ENCODE data around the gene MED1. TPM values are rescaled to one million over a fixed set of nuclear protein-coding genes. Genes with fewer than 3 reads are reported as not detected.
"Not testable (repeated sequence)": the region's sequence is repeated elsewhere in the genome, so short reads cannot be mapped to it uniquely, and the experiment has no call there.

MED1 gene
- polyA plus RNA-seq, 1 donor (not counting 4 experiments of a cell fraction or from before 2014, with no cell fraction given): 31.1 TPM

DNA sequence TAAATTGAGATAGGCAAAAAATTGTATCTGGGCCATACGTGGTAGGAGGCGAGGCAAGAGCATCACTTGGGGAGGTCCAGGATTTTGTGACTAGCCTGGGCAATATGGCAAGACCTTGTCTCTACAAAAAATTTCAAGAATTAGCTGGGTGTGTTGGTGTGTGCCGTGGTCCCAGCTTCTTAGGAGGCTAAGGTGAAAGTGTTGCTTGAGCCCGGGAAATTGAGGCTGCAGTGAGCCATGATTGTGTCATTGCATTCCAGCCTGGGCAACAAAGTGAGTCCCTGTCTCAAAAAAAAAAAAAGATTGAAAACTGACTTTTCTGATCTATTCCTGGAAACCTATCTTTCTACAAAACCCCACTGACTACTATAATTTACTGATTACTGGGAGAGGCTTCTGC is 36.9 kb upstream of the MED1 start:
- FAIRE-seq: no peak
- H3K79me2 ChIP-seq (ENCODE audit: control insufficient read depth, insufficient read depth, low read length): peaks cover 7% of the 10 kb centered on the region
- DNase-seq (ENCODE audit: low read depth, low spot score): no peak

GRCh38 chr17:39487490-39487889 is 36.4 kb upstream of the MED1 start:
- H3K4me3 ChIP-seq (ENCODE audit: control insufficient read depth in 2 of 3, extremely low read depth in 1 of 3, insufficient read depth in 2 of 3, low read depth in 1 of 3, low read length in 3 of 3); H3K27ac ChIP-seq (ENCODE audit: control insufficient read depth, insufficient read depth, low read length); H3K9ac ChIP-seq (ENCODE audit: control insufficient read depth, extremely low read depth, insufficient read depth, low read length); H3K4me2 ChIP-seq (ENCODE audit: control insufficient read depth, extremely low read depth, insufficient read depth, low read depth, low read length); dilution Hi-C loops (cut with MboI; ENCODE audit: extremely low pct_ligation_motif_present, low sequenced_read_pairs); H4K20me1 ChIP-seq (ENCODE audit: control insufficient read depth, extremely low read depth, insufficient read depth, low read length); H3K9me1 ChIP-seq (ENCODE audit: control insufficient read depth, extremely low read depth, insufficient read depth, low read length); FAIRE-seq; H3K27me3 ChIP-seq (ENCODE audit: control insufficient read depth, extremely low read depth, insufficient read depth, low read length); H3K36me3 ChIP-seq (ENCODE audit: control insufficient read depth in 2 of 2, extremely low read depth in 1 of 2, insufficient read depth in 2 of 2, low read length in 2 of 2); H3K79me2 ChIP-seq (ENCODE audit: control insufficient read depth, insufficient read depth, low read length); H2AFZ ChIP-seq (ENCODE audit: control insufficient read depth, low read length); DNase-seq (ENCODE audit: low read depth, low spot score); H3K9me3 ChIP-seq (ENCODE audit: control insufficient read depth, low read depth, low read length): not testable (repeated sequence)
- peaks cover 18% of the 10 kb centered on the region for H3K4me1 ChIP-seq (ENCODE audit: control insufficient read depth, extremely low read depth, insufficient read depth, low read length)

More for the DNA sequence above, 36.9 kb upstream of the MED1 start:
- H4K20me1 ChIP-seq (ENCODE audit: control insufficient read depth, extremely low read depth, insufficient read depth, low read length): no peaks in the 10 kb centered on the region
- H2AFZ ChIP-seq (ENCODE audit: control insufficient read depth, low read length): no peak overlapping the region
- H3K9me1 ChIP-seq (ENCODE audit: control insufficient read depth, extremely low read depth, insufficient read depth, low read length): no peaks in the 10 kb centered on the region
- H3K36me3 ChIP-seq (ENCODE audit: control insufficient read depth in 2 of 2, extremely low read depth in 1 of 2, insufficient read depth in 2 of 2, low read length in 2 of 2): peaks cover 4% of the 10 kb centered on the region in 2 experiments
- no peak overlapping the region for H3K4me3 ChIP-seq (ENCODE audit: control insufficient read depth in 2 of 3, extremely low read depth in 1 of 3, insufficient read depth in 2 of 3, low read depth in 1 of 3, low read length in 3 of 3)
- dilution Hi-C loops (cut with MboI; ENCODE audit: extremely low pct_ligation_motif_present, low sequenced_read_pairs): no loop called here
- peaks cover 18% of the 10 kb centered on the region for H3K4me1 ChIP-seq (ENCODE audit: control insufficient read depth, extremely low read depth, insufficient read depth, low read length)
- H3K4me2 ChIP-seq (ENCODE audit: control insufficient read depth, extremely low read depth, insufficient read depth, low read depth, low read length): no peak overlapping the region
- no peak overlapping the region for H3K27ac ChIP-seq (ENCODE audit: control insufficient read depth, insufficient read depth, low read length)
- H3K9ac ChIP-seq (ENCODE audit: control insufficient read depth, extremely low read depth, insufficient read depth, low read length): no peak overlapping the region
- H3K9me3 ChIP-seq (ENCODE audit: control insufficient read depth, low read depth, low read length): no peaks in the 10 kb centered on the region
- no peaks in the 10 kb centered on the region for H3K27me3 ChIP-seq (ENCODE audit: control insufficient read depth, extremely low read depth, insufficient read depth, low read length)
- no peak for TF ChIP-seq CTCF (optimal IDR thresholded peaks at IDR 0.05 in 1 of 3, IDR thresholded peaks at IDR 0.05 in 1 of 3, conservative IDR thresholded peaks at IDR 0.05 in 1 of 3; ENCODE audit: extremely low read depth in 1 of 3, insufficient read depth in 2 of 3, low read length in 3 of 3)
- TF ChIP-seq EZH2 (IDR thresholded peaks at IDR 0.05; ENCODE audit: low read length): no peak

DNA sequence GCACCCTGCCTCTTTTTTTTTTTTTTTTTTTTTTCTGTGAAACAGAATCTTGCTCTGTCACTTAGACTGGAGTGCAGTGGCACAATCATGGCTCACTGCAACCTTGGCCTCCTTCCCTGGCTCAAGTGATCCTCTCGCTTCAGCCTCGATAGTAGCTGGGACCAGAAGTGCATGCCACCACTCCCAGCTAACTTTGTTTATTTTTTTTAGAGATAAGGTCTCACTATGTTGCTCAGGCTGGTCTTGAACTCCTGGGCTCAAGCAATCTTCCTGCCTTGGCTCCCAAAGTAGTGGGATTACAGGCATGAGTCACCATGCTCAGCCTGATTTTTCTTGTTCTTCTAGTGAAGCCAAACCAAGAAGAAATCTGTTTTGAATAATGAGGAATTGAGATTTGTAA is 35.2 kb upstream of the MED1 start:
- Histone ChIP-seq H3K36me3 (ENCODE audit: control insufficient read depth in 2 of 2, extremely low read depth in 1 of 2, insufficient read depth in 2 of 2, low read length in 2 of 2) (peaks cover 4 to 6% of the 10 kb centered on the region in 2 experiments), H3K9me1 (ENCODE audit: control insufficient read depth, extremely low read depth, insufficient read depth, low read length) (no peaks in the 10 kb centered on the region), H3K4me1 (ENCODE audit: control insufficient read depth, extremely low read depth, insufficient read depth, low read length) (peaks cover 18% of the 10 kb centered on the region), H3K27ac (ENCODE audit: control insufficient read depth, insufficient read depth, low read length) (peak overlapping the region; percentile 63), H4K20me1 (ENCODE audit: control insufficient read depth, extremely low read depth, insufficient read depth, low read length) (no peaks in the 10 kb centered on the region), H2AFZ (ENCODE audit: control insufficient read depth, low read length) (no peak overlapping the region), H3K27me3 (ENCODE audit: control insufficient read depth, extremely low read depth, insufficient read depth, low read length) (no peaks in the 10 kb centered on the region), H3K79me2 (ENCODE audit: control insufficient read depth, insufficient read depth, low read length) (peaks cover 10% of the 10 kb centered on the region), H3K9ac (ENCODE audit: control insufficient read depth, extremely low read depth, insufficient read depth, low read length) (no peak overlapping the region), H3K4me2 (ENCODE audit: control insufficient read depth, extremely low read depth, insufficient read depth, low read depth, low read length) (peak overlapping the region; percentile 13), H3K4me3 (ENCODE audit: control insufficient read depth in 2 of 3, extremely low read depth in 1 of 3, insufficient read depth in 2 of 3, low read depth in 1 of 3, low read length in 3 of 3) (no peak overlapping the region), H3K9me3 (ENCODE audit: control insufficient read depth, low read depth, low read length) (no peaks in the 10 kb centered on the region)
- dilution Hi-C loops (cut with MboI; ENCODE audit: extremely low pct_ligation_motif_present, low sequenced_read_pairs): no loop called here
- DNase-seq (ENCODE audit: low read depth, low spot score): no peak
- no peak for FAIRE-seq
- TF ChIP-seq CTCF (optimal IDR thresholded peaks at IDR 0.05 in 1 of 3, IDR thresholded peaks at IDR 0.05 in 1 of 3, conservative IDR thresholded peaks at IDR 0.05 in 1 of 3; ENCODE audit: extremely low read depth in 1 of 3, insufficient read depth in 2 of 3, low read length in 3 of 3): no peak
- no peak for TF ChIP-seq EZH2 (IDR thresholded peaks at IDR 0.05; ENCODE audit: low read length)
